ENCODE results near the gene ARV1. TPM values are rescaled to one million over a fixed set of nuclear protein-coding genes. Genes with fewer than 3 reads are reported as not detected.

ARV1 gene
- total RNA-seq, 1 donor: 19.0 TPM

DNA sequence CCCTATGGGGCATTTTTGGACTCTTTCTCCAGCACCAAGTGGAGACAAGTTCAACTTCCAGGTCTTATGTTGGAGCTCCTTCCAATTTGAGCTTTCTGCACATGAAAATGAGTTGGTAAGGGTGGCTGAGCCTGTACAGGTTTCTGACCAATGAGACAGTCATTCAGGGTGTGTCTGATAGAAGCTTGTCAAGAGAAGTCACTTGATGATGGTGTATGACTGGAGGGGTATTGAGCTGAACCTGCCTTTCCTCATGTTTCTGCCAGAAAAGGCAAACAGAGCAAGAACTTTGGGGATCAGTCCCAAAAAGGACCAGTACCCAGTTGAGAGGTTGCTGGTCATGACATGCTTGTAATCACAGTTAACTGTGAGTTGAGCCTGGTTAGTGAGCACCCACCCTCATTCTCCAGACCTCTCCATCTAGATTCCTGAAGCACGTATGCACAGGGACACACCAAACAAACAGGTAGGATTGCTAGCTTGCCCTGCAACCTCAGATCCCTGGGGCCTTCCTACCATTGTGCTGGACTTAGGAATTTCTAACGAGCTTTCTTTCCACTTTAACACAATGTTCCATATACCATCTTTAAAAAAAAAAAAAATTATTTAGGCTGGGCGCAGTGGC lies 34.6 kb downstream of the ARV1 start:
- TF ChIP-seq, protein P1, sequence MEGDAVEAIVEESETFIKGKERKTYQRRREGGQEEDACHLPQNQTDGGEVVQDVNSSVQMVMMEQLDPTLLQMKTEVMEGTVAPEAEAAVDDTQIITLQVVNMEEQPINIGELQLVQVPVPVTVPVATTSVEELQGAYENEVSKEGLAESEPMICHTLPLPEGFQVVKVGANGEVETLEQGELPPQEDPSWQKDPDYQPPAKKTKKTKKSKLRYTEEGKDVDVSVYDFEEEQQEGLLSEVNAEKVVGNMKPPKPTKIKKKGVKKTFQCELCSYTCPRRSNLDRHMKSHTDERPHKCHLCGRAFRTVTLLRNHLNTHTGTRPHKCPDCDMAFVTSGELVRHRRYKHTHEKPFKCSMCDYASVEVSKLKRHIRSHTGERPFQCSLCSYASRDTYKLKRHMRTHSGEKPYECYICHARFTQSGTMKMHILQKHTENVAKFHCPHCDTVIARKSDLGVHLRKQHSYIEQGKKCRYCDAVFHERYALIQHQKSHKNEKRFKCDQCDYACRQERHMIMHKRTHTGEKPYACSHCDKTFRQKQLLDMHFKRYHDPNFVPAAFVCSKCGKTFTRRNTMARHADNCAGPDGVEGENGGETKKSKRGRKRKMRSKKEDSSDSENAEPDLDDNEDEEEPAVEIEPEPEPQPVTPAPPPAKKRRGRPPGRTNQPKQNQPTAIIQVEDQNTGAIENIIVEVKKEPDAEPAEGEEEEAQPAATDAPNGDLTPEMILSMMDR (IDR thresholded peaks at IDR 0.05; ENCODE audit: insufficient read depth, low read depth, low read length): no peak
- no peak overlapping the region for H3K4me3 ChIP-seq (ENCODE audit: low read depth, low read length)
- DNase-seq (ENCODE audit: low read depth): no peak

- TF ChIP-seq, protein P1 (IDR thresholded peaks at IDR 0.05; ENCODE audit: insufficient read depth, low read depth, low read length): no peak
- DNase-seq (ENCODE audit: low read depth): peak; percentile 20
Measured at GRCh38 chr1:231016234-231016633, 37.3 kb downstream of the ARV1 start.

GRCh38 chr1:231016966-231017365 lies 38.1 kb downstream of the ARV1 start:
- no peak for DNase-seq (ENCODE audit: low read depth)
- TF ChIP-seq, protein P1 (IDR thresholded peaks at IDR 0.05; ENCODE audit: insufficient read depth, low read depth, low read length): no peak
- no peak overlapping the region for H3K4me3 ChIP-seq (ENCODE audit: low read depth, low read length)

More at GRCh38 chr1:231016234-231016633, 37.3 kb downstream of the ARV1 start:
- H3K4me3 ChIP-seq (ENCODE audit: low read depth, low read length): no peak overlapping the region

DNA sequence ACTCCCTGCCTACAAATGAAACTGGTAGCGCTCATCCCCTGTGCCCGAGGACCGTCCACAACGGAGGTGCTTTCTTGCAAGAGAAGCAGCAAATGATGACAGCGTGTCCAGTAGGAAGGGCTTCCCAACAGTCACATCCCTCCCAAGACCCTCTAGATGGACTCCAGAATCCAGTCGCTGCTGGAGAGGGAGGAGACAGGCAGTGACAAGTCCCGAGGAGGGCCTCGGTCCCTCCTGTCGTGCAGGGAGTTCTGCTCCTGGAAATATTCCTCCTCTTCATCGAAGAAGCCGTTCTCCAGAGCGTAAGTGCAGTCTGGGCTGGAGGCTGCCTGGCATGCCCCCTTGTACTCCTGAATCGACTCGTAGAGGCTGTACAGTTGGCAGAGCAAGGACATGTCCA lies 40.8 kb downstream of the ARV1 start:
- TF ChIP-seq, protein P1 (IDR thresholded peaks at IDR 0.05; ENCODE audit: insufficient read depth, low read depth, low read length): no peak
- no peak for DNase-seq (ENCODE audit: low read depth)
- peak overlapping the region; percentile 50 for H3K4me3 ChIP-seq (ENCODE audit: low read depth, low read length)

DNA sequence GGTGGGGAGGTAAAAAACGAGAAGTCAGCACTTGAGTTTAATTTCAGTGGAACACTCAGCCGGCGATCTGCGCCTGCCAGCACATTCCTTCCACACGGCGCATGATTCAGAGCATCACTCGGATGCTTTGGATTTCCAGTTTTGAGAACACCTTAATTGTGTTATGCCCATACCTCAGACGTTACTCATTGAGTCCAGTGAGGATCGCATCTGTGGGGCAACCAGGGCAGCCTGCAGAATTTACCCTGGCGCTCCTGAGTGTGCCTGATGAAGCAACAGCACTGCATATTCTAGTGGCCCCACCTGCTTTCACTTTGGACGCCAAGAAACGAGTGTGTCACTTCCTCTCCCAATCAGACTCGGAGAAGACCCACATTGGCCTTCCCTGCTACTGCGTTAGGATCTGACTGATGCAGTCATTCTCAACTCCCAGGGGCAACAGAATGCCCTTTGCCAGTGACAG lies 41.3 kb downstream of the ARV1 start:
- TF ChIP-seq, protein P1 (IDR thresholded peaks at IDR 0.05; ENCODE audit: insufficient read depth, low read depth, low read length): peak; percentile 46
- DNase-seq (ENCODE audit: low read depth): peak; percentile 90
- peak overlapping the region; percentile 50 for H3K4me3 ChIP-seq (ENCODE audit: low read depth, low read length)

DNA sequence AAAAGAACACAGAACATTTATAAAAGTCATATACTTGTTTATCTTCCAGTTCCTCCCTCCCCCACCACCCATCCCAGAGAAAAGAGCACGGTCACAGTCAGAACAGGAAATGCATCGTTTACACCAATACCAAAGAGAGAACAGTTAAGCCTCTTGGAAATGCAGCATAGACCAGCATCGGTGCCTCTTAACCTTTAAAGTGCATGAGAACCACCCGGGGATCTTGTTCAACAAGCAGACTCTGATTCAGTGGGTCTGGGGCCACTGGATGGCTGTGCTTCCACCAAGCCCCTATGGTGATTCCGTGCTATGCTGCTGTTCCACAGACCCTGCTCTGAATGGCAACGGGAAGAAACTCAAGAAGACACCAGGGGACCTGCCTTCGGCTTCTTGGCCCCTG lies 41.9 kb downstream of the ARV1 start:
- TF ChIP-seq, protein P1 (IDR thresholded peaks at IDR 0.05; ENCODE audit: insufficient read depth, low read depth, low read length): no peak
- H3K4me3 ChIP-seq (ENCODE audit: low read depth, low read length): peak overlapping the region; percentile 50
- peak; percentile 98 for DNase-seq (ENCODE audit: low read depth)

Data from fibroblast of villous mesenchyme (primary cell).